Activated CD8-positive, alpha-beta memory T cell treated with anti-CD3 and anti-CD28 coated beads, Interleukin-2, amount 50 U/mL, for 1 hour (primary cell): ENCODE results near the gene BORA.
A peak's percentile ranks its signal among the peaks of the same experiment; 100 is the strongest.
"Not testable (repeated sequence)": the region's sequence is repeated elsewhere in the genome, so short reads cannot be mapped to it uniquely, and the experiment has no call there.

Experiments used
- DNase-seq: peaks from one replicate; pipeline ENCODE4 v3.0.0-alpha.2; 2020; ENCODE audit errors: extremely low read depth

The BORA gene

DNA sequence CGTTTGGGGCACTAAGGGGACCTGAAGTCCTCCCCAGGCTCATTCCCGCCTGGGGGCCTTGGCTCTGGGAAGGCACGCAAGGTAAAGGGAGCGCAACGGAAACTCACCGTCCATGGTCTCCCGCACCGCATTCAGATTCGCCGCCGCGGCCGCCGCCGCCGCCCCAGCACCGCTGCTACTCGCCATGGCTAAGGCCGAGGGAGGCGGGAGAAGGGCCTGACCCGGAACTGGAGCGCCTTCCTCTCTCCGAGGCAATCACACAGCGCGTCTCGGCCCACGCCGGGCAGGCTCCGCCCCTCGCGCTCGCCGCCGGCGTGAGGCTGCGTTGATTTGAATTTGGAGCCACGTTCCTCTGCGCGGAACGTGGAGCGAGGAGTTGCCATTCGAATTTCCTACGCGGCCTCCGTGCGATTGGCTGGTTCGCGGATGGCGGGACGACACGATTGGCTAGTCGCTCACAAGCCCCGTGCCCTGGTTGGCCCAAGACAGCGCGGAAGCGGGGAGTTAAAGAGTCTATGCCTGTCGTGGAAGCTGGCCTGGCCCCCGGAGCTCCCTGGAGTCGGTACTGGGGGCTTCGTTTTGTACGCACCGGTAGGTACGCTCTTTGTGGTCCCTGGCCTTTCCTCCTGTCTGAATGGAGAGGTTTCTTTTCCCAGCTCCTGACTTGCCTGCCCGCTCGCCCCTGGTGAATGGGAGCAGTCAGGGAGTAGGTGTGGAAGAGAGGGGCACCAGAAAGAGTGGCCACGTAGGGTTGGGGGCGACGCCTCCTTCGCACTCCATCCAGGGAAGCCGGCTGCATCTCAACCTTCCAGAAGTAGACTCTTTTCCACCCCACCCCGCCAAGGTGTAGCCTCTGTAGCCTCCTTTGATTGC, at the start of gene BORA, which contains the start of gene MZT1:
BORA (plus strand) TSS at position 507 of the 873 bp plus-strand sequence. CDS start 1,018 bp downstream, outside the sequence.
MZT1 (minus strand) TSS at position 213 of the 873 bp plus-strand sequence; CDS start at position 186, 27 bp downstream.
- DNase-seq: peak; percentile 88

- no peak for DNase-seq
Measured at GRCh38 chr13:72678312-72678711, 49.4 kb upstream of the BORA start.

GRCh38 chr13:72680353-72680752, 47.4 kb upstream of the BORA start:
- no peak for DNase-seq

- no peak for DNase-seq
Measured at GRCh38 chr13:72686766-72687165, 41.0 kb upstream of the BORA start.

DNA sequence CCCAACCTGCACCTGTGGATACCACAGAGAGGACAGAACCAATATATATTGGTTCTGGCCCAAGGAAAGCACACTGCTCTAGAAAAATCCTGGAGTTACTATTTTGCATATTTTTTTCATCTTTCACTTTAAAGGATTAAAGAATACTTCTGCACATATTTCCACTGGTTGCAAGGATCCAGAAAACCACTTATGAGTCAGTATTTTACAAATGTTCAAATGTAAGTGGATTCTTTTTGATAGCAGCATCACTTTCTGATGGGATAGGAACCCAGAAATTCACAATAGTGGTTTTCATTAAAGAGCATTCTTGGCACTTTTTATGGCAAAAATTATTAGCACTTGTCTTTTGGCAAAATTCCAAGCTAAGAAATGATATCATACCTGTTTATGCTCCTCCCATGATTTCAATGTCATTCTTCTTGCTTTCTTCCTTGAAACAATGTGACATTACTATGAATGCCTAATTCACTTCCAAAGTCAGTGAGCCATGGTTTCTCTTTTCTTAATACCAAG, 38.5 kb upstream of the BORA start:
- DNase-seq: no peak

GRCh38 chr13:72692884-72693514, 34.7 kb upstream of the BORA start:
- DNase-seq: no peak

GRCh38 chr13:72693832-72694231, 33.9 kb upstream of the BORA start:
- DNase-seq: no peak

DNA sequence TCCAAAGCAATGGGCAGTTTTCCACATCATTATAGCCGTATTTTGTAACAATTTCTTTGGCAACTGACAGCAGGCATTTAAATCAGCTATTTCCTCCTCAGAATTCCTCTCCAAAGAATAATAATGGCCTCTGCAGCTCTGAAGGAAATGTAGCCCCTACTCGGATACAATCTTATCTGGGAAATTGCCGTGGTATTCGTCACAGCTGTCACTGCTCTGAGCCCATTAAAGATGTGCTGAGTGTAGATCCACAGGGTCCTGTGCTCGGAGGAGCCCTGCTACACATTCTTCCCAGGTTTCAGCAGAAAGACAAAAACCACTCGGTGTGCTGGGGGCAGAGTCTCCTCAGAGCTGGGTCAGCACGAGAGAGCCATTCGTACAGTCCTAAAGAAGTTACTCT, 33.4 kb upstream of the BORA start:
- DNase-seq: no peak

DNA sequence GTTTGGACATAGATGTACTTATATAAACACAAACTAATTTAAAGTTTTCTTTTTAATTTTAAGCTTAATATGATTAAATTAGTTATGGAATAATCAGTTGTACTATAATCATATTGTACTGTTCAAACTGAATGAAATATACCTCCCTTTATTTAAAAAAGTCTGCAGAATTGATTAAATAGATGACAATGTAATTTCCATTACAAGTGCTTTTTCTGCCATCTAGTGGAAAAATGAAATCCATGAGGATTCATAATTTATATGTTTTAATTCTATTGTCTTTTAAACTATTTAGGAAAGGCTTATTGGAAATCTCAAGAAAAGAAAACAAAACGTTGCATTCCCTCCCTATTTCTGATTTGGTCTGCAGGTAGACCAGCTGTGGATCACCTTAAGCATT, 31.1 kb upstream of the BORA start:
- DNase-seq: no peak

- DNase-seq: no peak
Measured at GRCh38 chr13:72698164-72698563, 29.6 kb upstream of the BORA start.

DNA sequence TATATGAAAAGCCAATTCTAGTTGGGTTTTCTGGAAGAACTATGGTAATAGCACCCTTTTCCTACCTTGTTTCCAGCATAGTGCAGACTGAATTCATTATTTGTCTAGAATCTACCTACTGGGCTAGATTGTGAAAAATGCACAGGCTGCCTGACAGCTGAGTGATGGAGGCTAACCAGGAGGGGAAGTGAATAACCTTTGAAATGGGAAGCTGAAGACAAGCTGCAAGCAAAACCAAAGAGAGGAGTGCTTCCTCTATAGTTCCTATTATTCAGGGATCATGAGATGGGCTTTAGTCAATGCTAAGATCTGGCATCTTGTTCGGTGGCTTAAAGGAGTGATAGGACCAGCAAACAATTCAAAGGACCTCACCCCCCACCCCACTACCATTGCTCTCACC, 27.2 kb upstream of the BORA start:
- DNase-seq: no peak

- no peak for DNase-seq
Measured at GRCh38 chr13:72716776-72717175, 10.9 kb upstream of the BORA start.

- DNase-seq: not testable (repeated sequence)
Measured at GRCh38 chr13:72726185-72726584, 1.5 kb upstream of the BORA start.

DNA sequence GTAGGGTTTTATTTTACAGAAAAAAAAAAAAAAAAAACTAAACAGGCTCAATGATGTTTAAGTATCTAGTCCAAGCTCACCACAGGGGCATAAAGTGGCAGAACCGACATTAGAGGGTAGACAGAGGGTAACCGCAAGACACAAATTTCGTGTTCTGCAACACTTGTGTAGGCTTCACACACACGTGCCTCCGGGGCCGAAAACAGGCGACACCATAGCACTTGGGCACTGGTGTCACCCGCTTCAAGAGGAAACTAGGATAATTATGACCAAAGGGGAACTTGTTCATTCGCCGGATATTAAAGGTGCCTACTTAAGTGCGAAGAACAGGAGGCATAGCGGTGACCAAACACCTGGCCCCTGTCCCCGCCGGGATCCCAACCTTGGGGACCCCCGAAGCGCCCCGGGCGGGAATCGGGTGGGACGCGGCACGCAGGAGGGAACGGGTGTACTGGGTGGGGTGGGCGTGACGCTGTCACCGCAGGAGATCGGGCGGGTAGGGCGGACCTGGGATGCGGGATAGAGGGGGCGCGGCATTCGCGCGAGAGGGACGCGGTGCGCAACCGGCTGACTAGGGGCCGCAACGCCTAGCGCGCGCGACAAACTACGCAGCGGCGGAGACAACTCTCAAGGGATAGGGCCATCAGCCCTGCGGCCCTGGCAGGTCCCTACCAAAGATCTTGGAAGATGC, 852 bp upstream of the BORA start:
- DNase-seq: no peak

DNA sequence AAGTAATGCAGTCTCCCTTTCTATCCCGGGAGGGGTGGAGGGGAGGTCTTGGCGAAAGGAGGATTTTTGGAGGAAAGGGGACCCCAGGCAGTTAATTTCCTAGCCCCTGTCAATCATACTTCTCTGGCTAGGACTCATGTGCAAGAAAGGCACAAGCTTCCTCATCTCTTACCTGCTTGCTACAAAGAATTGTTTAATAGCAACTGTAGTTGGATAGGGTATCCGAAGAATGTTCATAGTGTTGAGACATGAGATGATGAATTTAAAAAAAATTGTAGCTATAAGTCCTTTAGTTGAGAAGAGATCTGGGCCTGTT, 525 bp downstream of the BORA start:
- no peak for DNase-seq

GRCh38 chr13:72737033-72737432, 9.3 kb downstream of the BORA start:
- no peak for DNase-seq

DNA sequence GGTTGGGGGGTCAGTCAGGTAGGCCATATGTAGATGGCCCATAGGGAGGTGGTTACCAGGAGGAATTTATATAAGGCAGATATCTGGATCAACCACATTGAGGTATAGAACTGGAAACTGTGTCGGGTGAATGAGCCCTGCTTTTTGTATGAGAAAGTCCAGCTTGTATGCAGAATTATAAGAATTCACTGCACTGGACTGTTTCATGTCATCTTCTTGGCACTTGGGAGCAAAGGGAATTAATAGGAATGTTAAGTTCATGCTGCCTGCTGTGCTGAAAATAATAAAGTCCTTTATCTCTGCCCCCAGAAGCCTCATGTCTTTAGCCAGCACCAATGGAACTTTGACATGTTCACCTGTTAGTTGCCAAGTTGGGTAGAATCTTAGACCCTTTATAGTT, 12.3 kb downstream of the BORA start:
- DNase-seq: no peak

DNA sequence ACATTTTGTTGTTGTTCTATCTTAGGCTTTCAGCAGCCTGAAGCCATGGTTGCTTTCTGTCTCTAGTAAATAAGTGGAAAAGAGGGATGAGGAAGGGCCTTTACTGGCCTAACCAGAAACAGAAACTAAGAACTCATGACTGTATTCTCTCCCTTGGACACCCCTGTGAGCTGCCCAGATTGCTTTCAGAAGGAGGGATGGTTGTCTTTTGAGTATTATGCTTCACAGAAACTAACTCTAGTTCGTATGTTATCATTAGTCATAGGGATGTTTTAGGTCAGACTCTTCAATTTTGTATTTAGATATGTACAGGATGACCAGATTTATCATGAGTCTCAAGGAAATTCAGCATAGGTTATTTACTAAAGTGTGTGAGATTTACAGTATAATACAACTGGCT, 17.5 kb downstream of the BORA start:
- DNase-seq: no peak

DNA sequence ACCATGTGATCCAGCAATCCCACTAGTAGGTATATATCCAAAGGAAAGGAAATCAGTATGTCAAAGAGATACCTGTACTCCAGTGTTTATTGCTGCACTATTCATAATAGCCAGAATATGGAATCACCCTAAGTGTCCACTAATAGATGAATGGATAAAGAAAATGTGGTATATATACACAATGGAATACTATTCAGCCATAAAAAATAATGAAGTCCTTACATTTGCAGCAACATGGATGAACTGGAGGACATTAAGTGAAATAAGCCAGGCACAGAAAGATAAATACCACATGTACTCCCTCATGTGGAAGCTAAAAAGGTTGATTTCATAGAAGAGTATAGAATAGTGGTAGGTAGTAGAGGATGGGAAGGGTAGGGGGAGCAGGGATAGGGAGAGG, 23.5 kb downstream of the BORA start:
- DNase-seq: no peak

GRCh38 chr13:72754111-72754510, 26.4 kb downstream of the BORA start:
- no peak for DNase-seq

DNA sequence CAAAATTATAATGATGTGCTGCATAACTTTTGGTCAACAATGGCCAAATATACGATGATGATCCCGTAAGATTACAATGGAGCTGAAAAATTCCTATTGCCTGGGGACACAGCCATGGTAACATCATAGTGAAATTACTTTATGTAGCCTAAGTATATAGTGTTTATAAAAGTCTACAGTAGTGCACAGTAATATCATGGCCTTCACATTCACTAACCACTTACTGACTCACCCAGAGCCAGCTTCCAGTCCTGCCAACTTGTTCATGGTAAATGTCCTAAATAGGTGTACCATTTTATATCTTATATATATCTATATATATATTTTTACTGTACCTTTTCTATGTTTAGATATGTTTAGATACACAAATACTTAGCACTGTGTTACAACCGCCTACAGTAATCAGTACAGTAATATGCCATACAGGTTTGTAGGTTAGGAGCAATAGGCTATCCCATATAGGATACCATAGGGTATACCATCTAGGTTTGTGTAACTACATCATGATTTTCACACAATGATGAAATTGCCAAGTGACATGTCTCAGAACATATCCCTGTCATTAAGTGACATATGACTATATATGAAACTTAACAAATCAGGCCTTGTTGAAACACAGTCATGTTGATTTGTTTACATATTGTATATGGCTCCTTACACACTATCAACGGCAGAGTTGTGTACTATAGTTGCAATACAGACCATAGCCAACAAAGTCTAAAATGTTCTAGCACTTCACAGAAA, 30.2 kb downstream of the BORA start:
- DNase-seq: no peak

GRCh38 chr13:72760189-72760588, 32.5 kb downstream of the BORA start:
- no peak for DNase-seq
